NCI-H1694 treated with DMSO at 0.1 percent for 48 hours (cell line): ENCODE results near the gene POGK.
"Not testable (repeated sequence)": the region's sequence is repeated elsewhere in the genome, so short reads cannot be mapped to it uniquely, and the experiment has no call there.

ENCODE experiments used
- DNase-seq: peaks from one replicate; lab custom pipeline; 2025; lab: John Stamatoyannopoulos, UW

POGK gene

GRCh38 chr1:166855558-166855957 lies 16.3 kb downstream of the POGK start:
- DNase-seq: no peak

- DNase-seq: no peak
Observed at GRCh38 chr1:166857995-166858394, 18.7 kb downstream of the POGK start.

DNA sequence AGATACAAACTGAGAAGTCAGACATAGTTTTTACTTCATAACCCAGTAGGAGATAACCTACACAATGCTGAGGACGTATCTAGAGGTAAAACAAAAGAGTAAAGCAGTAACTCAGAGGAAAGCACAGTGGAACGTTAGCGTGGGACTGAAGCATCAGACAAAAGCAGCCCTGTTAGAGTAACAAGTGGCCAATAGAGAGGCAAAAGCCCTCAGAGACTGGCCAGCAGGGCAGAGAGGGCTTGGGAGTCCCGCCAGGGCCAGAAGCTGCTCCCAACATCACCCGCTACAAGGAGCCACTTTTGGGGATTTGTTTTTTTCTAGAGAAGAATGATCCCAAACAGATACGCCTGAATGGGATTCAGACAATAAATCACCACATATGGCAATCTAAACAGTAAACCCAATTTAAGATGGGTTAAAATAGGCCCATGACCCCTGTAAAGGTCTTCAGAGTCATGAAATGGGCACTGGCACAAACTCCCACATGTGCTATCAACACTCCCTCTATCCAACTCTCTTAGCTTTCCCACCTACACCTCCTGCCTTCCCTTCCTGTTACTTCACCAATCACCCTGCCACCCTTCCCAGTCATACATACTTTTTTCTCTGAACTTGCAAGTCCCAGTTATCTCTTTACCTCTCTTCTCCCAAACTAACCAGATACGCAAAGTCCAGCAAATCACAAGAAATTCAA lies 19.6 kb downstream of the POGK start:
- DNase-seq: no peak

DNA sequence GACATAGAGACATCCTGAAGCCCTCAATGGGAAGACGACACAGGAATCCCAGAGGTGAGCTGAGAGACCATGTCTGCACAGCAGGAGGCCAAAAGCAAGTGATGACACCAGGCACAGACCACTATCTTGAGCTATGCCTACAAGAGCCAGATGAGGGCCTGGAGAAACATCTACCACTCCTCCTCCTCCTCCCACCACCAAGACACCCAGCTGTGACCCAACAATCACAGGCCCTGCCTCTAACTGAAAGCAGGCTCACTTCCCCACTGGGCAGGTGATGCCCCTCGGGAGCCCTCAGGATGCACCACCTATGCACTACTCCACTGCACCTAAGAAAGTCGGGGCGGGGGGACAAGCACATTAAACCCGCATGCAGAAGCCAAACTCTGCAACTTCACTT lies 20.3 kb downstream of the POGK start:
- DNase-seq: no peak

DNA sequence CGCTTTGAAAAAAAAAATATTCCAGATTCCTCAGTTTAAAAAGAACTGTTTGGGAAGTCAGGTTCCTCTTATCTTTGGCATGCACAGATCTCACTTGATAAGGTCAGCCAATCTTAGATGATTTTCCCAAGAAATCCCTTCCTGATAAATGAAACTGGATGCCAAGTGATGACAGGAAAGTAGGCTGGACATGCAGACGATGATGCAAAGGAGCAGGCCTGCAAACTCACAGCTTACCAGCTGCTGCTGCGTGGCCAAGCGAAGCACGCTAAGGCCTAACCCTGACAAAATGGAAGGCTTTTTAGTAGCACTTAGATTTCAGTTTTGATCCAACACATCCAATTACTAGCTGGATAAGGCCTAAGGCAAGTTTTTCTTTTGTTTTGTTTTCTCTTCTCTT lies 26.7 kb downstream of the POGK start:
- no peak for DNase-seq

- DNase-seq: no peak
Observed at GRCh38 chr1:166868639-166869038, 29.4 kb downstream of the POGK start.

DNA sequence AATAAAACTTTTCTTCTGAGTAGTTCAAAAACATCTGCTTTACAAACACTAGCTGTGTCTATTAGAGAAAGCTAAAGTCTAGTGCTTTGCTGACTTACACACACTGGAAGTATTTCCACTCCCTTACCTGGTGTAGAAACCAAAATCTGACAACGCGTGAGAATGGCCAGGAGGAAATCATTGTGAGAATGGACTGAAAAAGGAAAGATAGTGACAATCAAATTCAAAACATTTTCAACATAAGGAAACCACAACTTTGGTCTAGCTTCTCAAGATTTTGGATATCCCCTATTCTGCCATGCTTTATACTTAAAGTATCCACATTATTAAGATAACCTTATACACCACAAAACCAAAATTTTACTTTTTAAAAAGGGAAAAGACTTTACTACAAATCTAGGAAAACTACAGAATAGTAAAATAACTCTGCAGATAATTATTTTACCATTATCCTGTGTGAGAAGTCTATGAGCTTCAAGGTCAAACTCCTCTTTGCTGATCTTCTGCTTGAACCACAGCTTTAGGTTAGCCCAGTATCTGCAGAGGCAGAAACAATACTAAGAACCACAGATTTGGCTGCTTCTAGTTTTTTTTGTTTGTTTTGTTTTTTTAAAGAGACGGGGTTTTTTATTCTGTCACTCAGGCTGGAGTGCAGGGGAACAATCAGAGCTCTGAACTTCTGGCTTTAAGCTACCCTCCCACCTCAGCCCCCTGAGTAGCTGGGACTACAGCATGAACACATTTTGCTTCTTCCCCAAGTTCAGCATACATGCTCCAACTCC lies 30.2 kb downstream of the POGK start:
- DNase-seq: no peak

GRCh38 chr1:166870584-166870983 lies 31.3 kb downstream of the POGK start:
- no peak for DNase-seq

- DNase-seq: no peak
Observed at GRCh38 chr1:166874464-166874863, 35.2 kb downstream of the POGK start.

GRCh38 chr1:166875302-166875733 lies 36.0 kb downstream of the POGK start:
- no peak for DNase-seq

- peak; percentile 99 for DNase-seq
Observed at GRCh38 chr1:166875734-166876539, 36.7 kb downstream of the POGK start, which contains the start of gene TADA1. Gene TADA1, minus strand, starts transcription at chr1:166876264. Its CDS starts 31 bp downstream, at chr1:166876233.

- DNase-seq: no peak
Observed at GRCh38 chr1:166876540-166876838, 37.2 kb downstream of the POGK start.

GRCh38 chr1:166878173-166878917 lies 39.1 kb downstream of the POGK start:
- not testable (repeated sequence) for DNase-seq

DNA sequence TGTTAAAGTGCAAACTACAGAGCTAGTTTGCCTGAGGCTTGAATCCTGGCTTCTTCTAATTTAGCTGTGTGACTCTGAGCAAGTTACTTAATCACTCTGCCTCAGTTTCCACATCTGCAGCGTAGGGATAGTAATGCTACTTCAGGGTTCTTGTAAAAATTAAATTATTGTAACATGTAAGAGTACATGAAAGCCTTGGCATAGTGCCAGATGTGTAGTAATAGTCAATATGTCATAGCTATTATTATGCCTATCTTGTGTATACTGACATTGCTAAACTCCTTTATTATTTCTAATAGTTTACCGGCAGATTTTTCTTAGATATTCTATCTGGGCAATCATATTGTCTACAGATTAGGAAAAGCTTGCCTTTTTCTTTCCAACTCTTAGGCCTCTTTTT lies 43.6 kb downstream of the POGK start:
- DNase-seq: no peak

DNA sequence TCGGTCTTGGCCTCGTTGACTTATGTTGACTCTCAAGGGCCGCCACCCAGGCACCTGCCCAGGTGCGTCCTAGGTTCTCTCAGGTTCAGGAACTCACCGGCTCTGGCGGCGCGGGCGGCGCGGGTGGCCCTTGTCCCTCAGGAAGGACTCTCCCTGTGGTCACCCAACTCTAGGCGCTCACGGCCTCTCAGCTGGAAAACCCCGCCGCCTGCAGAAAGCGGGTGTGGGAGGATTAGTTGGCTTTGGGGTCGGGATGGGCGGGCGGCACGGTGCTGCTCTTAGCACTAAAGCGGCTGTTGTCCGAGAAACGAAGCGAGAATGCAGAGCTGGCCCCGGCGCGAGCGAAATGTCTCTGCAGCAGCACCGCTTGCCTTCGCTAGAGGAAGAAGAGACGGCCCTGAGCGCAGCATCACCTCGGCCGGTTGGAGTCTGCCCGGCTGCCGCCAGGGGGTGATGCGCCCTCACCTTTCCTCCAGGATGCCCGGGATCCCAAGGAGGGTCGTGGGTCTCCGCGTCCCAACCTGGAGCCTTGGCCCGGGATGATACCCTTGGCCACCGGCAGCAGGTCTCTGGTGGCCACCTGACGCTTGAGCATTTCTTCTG lies 44.9 kb downstream of the POGK start:
- DNase-seq: no peak

- DNase-seq: no peak
Observed at GRCh38 chr1:166884971-166885370, 45.7 kb downstream of the POGK start.

- no peak for DNase-seq
Observed at GRCh38 chr1:166888373-166889111, 49.3 kb downstream of the POGK start.

- no peak for DNase-seq
Observed at GRCh38 chr1:166889776-166890175, 50.5 kb downstream of the POGK start.

DNA sequence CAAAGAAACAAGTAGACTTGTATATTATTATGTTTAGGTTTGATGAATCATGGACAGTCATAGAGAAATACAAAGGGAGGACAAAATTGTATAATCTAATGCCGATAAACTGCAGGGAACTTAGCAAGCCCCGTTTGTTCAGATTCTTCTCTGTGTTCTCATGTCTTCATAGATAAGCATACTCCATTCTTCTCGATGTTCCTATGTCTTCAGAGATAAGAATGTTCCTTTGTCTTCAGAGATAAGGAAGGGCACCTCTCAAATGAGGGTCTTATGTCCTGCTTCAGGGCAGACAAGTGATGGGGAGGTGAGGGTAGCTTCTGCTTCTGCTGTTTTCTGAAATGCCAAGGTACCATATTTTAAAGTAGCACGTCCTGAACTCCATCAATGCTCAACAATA lies 56.5 kb downstream of the POGK start:
- DNase-seq: no peak

DNA sequence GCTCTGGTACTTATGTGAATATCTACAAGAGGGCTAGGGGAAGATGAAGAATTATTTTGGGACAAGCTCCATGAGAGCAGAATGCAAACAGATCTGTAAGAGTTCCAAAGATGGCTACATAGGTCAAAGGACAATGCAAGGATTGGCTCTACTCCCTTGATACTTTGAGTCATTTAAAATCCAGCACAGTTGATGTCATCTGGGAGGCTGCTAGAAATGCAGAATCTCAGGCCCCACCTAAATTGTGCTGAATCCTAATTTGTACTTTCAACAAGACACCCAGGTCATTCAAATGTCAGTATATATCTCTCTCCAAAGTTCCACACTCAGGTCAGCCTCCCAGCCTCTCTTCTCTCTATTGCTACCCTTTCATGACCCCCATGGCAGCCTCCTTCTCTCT lies 60.5 kb downstream of the POGK start:
- no peak for DNase-seq

DNA sequence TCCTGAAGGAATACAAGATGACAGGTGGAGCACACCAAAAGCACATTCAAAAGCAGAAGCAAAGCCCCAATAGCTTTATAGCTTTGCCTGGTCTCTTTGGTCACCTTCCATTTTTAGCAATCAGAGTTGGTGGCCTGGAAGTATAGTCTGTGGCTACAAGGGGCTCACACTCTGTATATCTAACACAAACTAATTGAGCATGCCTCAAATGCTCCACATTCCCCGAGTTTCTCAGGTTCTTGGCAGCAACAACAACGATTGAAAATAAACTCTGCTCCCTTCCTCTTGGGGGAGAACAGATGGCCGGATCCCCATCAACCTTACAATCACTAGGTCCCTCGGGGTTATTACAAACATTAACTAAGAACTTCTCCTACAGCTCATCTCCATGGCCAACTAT lies 61.7 kb downstream of the POGK start:
- DNase-seq: no peak
